DOHH2 (cell line): ENCODE measurements around the gene STX7.

Source experiments
- CTCF ChIP-seq: fragments of 200-600 bp; sonication (generic); IDR thresholded peaks from one replicate; pipeline ENCODE4 v1.5.1; 2014; ENCODE audit warnings: antibody characterized with exemption, mild to moderate bottlenecking, low read depth, low read length; ENCODE audit not compliant: poor library complexity, severe bottlenecking
- EZH2phosphoT487 ChIP-seq: fragments of 200-600 bp; sonication (generic); IDR thresholded peaks from 2 replicates; pipeline ENCODE4 v1.6.1; 2017; ENCODE audit warnings: borderline replicate concordance, mild to moderate bottlenecking, antibody characterized with exemption, low read length, moderate library complexity, mixed read lengths

- no peak for TF ChIP-seq CTCF
- no peak for TF ChIP-seq EZH2phosphoT487
These were observed 33.8 kb downstream of the STX7 start for GRCh38 chr6:132479131-132479530.
